Smooth muscle cell (in vitro differentiated cells): ENCODE results near the gene BNIP2. TPM values are rescaled to one million over a fixed set of nuclear protein-coding genes. Genes with fewer than 3 reads are reported as not detected.
"Not testable (repeated sequence)": the region's sequence is repeated elsewhere in the genome, so short reads cannot be mapped to it uniquely, and the experiment has no call there.

Experiments
- DNase-seq: peaks from one replicate; lab custom pipeline; 2025; ENCODE audit not compliant: unreplicated experiment; lab: John Stamatoyannopoulos, UW
- H2AFZ ChIP-seq: fragments of 200-600 bp; sonication (generic); 2 replicates; pipeline ENCODE4 v1.6.0; 2016; ENCODE audit warnings: antibody characterized with exemption, low read depth, mild to moderate bottlenecking
- H3F3A ChIP-seq: fragments of 200-600 bp; sonication (generic); 2 replicates; pipeline ENCODE4 v1.6.0; 2017; ENCODE audit warnings: antibody characterized with exemption, low read depth
- H3K27ac ChIP-seq: fragments of 200-600 bp; sonication (generic); 2 replicates; pipeline ENCODE4 v1.5.1; 2016; ENCODE audit warnings: low read depth, mild to moderate bottlenecking
- H3K27me3 ChIP-seq: fragments of 200-600 bp; sonication (generic); 2 replicates; pipeline ENCODE4 v1.6.1; 2016; ENCODE audit warnings: low read depth, mild to moderate bottlenecking
- H3K36me3 ChIP-seq: fragments of 200-600 bp; sonication (generic); 2 replicates; pipeline ENCODE4 v1.5.1; 2016; ENCODE audit warnings: low read depth
- H3K4me1 ChIP-seq: fragments of 200-600 bp; sonication (generic); 2 replicates; pipeline ENCODE4 v1.5.1; 2016; ENCODE audit warnings: low read depth
- H3K4me2 ChIP-seq: fragments of 200-600 bp; sonication (generic); 2 replicates; pipeline ENCODE4 v1.6.0; 2016; ENCODE audit warnings: mild to moderate bottlenecking
- H3K4me3 ChIP-seq: fragments of 200-600 bp; sonication (generic); 2 replicates; pipeline ENCODE4 v1.5.1; 2016; ENCODE audit warnings: mild to moderate bottlenecking
- H3K79me2 ChIP-seq: fragments of 200-600 bp; sonication (generic); 2 replicates; pipeline ENCODE4 v1.6.0; 2016; ENCODE audit warnings: low read depth, mild to moderate bottlenecking
- H3K9ac ChIP-seq: fragments of 200-600 bp; sonication (generic); 2 replicates; pipeline ENCODE4 v1.6.0; 2016; ENCODE audit warnings: low read depth
- H3K9me3 ChIP-seq: fragments of 200-600 bp; sonication (generic); replicated peaks from 2 replicates; pipeline ENCODE4 v1.5.1; 2016; ENCODE audit warnings: low read depth
- H4K20me1 ChIP-seq: fragments of 200-600 bp; sonication (generic); 2 replicates; pipeline ENCODE4 v1.6.0; 2016; ENCODE audit warnings: low read depth
- CTCF ChIP-seq: fragments of 200-600 bp; sonication (generic); IDR thresholded peaks from 2 replicates; pipeline ENCODE4 v1.5.1; 2017; ENCODE audit warnings: borderline replicate concordance, mild to moderate bottlenecking, antibody characterized with exemption; ENCODE audit not compliant: insufficient read depth, poor library complexity, severe bottlenecking
- WGBS: methylation state at CpG from one replicate; pipeline ENCODE4 v1.1.7; 2016; ENCODE audit warnings: low lambda C conversion rate; 5-methylcytosine and 5-hydroxymethylcytosine counted together
- polyA plus RNA-seq: library from polyadenylated mRNA; unstranded; fragments of >200 nt; fragmentation: Nextera tagmentation; extraction: Ambion mirVana; gene quantifications from 2 replicates; pipeline ENCODE4 v1.2.1, GENCODE V29; 2016
- total RNA-seq: library from RNA; depleted of rRNA; stranded (reverse); fragments of >200 nt; gene quantifications from 2 replicates; pipeline ENCODE4 v1.2.3, GENCODE V29; 2014

BNIP2 gene
- total and polyA plus RNA-seq, 2 experiments from 2014 or later = 48.7 to 104 TPM

- peaks cover 33% of the 10 kb centered on the region for H3K36me3 ChIP-seq
- TF ChIP-seq CTCF = no peak
- H4K20me1 ChIP-seq = peaks cover 54% of the 10 kb centered on the region
- H3K4me1 ChIP-seq = no peaks in the 10 kb centered on the region
- peaks cover 45% of the 10 kb centered on the region for H3K79me2 ChIP-seq
- no peaks in the 10 kb centered on the region for H3F3A ChIP-seq
- H3K27me3 ChIP-seq = no peaks in the 10 kb centered on the region
- 93% methylated on average over 1 of the region's 1 CpG for WGBS
- DNase-seq = no peak
- no peak overlapping the region for H3K4me2 ChIP-seq
- H3K27ac ChIP-seq = no peak overlapping the region
- no peak overlapping the region for H2AFZ ChIP-seq
- no peak overlapping the region for H3K9ac ChIP-seq
- no peaks in the 10 kb centered on the region for H3K9me3 ChIP-seq
- no peak overlapping the region for H3K4me3 ChIP-seq
These were observed 42.0 kb downstream of the BNIP2 start for GRCh38 chr15:59647085-59647484.

GRCh38 chr15:59646277-59646676 is 42.8 kb downstream of the BNIP2 start:
- WGBS = 100% methylated on average over 1 of the region's 1 CpG
- no peak for TF ChIP-seq CTCF
- Histone ChIP-seq H3K27me3 (no peaks in the 10 kb centered on the region), H3K4me3 (no peak overlapping the region), H3K4me2 (no peak overlapping the region), H3K9ac (no peak overlapping the region), H3K4me1 (no peaks in the 10 kb centered on the region), H3K79me2 (peaks cover 37% of the 10 kb centered on the region), H4K20me1 (peaks cover 53% of the 10 kb centered on the region), H3K27ac (no peak overlapping the region), H3K36me3 (peaks cover 25% of the 10 kb centered on the region), H3F3A (no peaks in the 10 kb centered on the region), H2AFZ (no peak overlapping the region), H3K9me3 (no peaks in the 10 kb centered on the region)
- no peak for DNase-seq

GRCh38 chr15:59645812-59646211 is 43.3 kb downstream of the BNIP2 start:
- Histone ChIP-seq H3K79me2 (peaks cover 33% of the 10 kb centered on the region), H4K20me1 (peaks cover 50% of the 10 kb centered on the region), H3K36me3 (peaks cover 20% of the 10 kb centered on the region)
- 97% methylated on average over 9 of the region's 9 CpGs for WGBS
- not testable (repeated sequence) for H3K4me3 ChIP-seq, H3K4me1 ChIP-seq, H3K9me3 ChIP-seq, H3F3A ChIP-seq, H2AFZ ChIP-seq, H3K4me2 ChIP-seq, H3K27ac ChIP-seq, DNase-seq, H3K27me3 ChIP-seq, H3K9ac ChIP-seq

GRCh38 chr15:59644756-59645155 is 44.4 kb downstream of the BNIP2 start:
- Histone ChIP-seq H4K20me1 (peaks cover 42% of the 10 kb centered on the region), H3K36me3 (peaks cover 10% of the 10 kb centered on the region), H3K9ac (no peak overlapping the region), H3K27me3 (no peaks in the 10 kb centered on the region), H3F3A (no peaks in the 10 kb centered on the region), H3K27ac (no peak overlapping the region), H2AFZ (no peak overlapping the region), H3K79me2 (peaks cover 23% of the 10 kb centered on the region), H3K9me3 (no peaks in the 10 kb centered on the region), H3K4me1 (no peaks in the 10 kb centered on the region), H3K4me2 (no peak overlapping the region), H3K4me3 (no peak overlapping the region)
- TF ChIP-seq CTCF = no peak
- no peak for DNase-seq
- WGBS = 94% methylated on average over 4 of the region's 4 CpGs
